Transverse colon (tissue), 3 donors: ENCODE data around the gene PRPF19.

Experiments used
- CTCF ChIP-seq, 5 experiments: fragments of 200-600 bp in 3 of 5; fragments of 450-650 bp in 2 of 5; sonication (generic) in 3 of 5; IDR thresholded peaks; 1 replicate in 2 of 5; 2 replicates in 3 of 5; pipeline ENCODE4 v1.5.1; 2016 to 2017; ENCODE audit warnings: antibody characterized with exemption in 5 of 5, inconsistent platforms in 3 of 5, mild to moderate bottlenecking in 2 of 5, moderate library complexity in 1 of 5
- EP300 ChIP-seq: sonication (generic); formaldehyde crosslinking; IDR thresholded peaks from one replicate; pipeline ENCODE4 v1.6.1; 2017; ENCODE audit warnings: antibody characterized with exemption, low read depth
- POLR2A ChIP-seq: fragments of 450-650 bp; IDR thresholded peaks from one replicate; pipeline ENCODE4 v1.6.1; 2016; ENCODE audit warnings: antibody characterized with exemption, mild to moderate bottlenecking, moderate library complexity

GRCh38 chr11:60873533-60873932 lies 32.9 kb downstream of the PRPF19 start:
- TF ChIP-seq POLR2A (no peak), CTCF (IDR thresholded peaks at IDR 0.05) (no peak), EP300 (no peak)
